GM23338 (cell line): Measurements from ENCODE around the gene ACTR2. TPM values are rescaled to one million over a fixed set of nuclear protein-coding genes. Genes with fewer than 3 reads are reported as not detected.

ENCODE experiments used
- ATAC-seq: fragments of 200-7000 bp; cut with Tn5 transposase; 3 replicates; pipeline ENCODE4 v1.9.1; 2020
- DNase-seq: peaks from one replicate; pipeline ENCODE4 v3.0.0-alpha.2; 2015; ENCODE audit warnings: low spot score
- H2AFZ ChIP-seq: fragments of 200-600 bp; sonication (generic); 2 replicates; pipeline ENCODE4 v1.8.0; 2016; ENCODE audit warnings: antibody characterized with exemption, mild to moderate bottlenecking, moderate library complexity
- H3F3A ChIP-seq: fragments of 200-600 bp; sonication (generic); replicated peaks from 2 replicates; pipeline ENCODE4 v1.8.0; 2017; ENCODE audit warnings: antibody characterized with exemption, mixed run types, low read depth
- H3K27ac ChIP-seq: fragments of 200-600 bp; sonication (generic); 2 replicates; pipeline ENCODE4 v1.6.1; 2016; ENCODE audit warnings: low read depth
- H3K27me3 ChIP-seq: fragments of 200-600 bp; sonication (generic); 2 replicates; pipeline ENCODE4 v1.8.0; 2016; ENCODE audit warnings: mild to moderate bottlenecking, mixed run types, moderate library complexity; ENCODE audit not compliant: insufficient read depth
- H3K36me3 ChIP-seq: fragments of 200-600 bp; sonication (generic); 2 replicates; pipeline ENCODE4 v1.8.0; 2016; ENCODE audit warnings: mild to moderate bottlenecking; ENCODE audit not compliant: insufficient read depth
- H3K4me1 ChIP-seq: fragments of 200-600 bp; sonication (generic); 2 replicates; pipeline ENCODE4 v1.8.0; 2016; ENCODE audit warnings: mild to moderate bottlenecking, moderate library complexity; ENCODE audit not compliant: insufficient read depth
- H3K4me2 ChIP-seq: fragments of 200-600 bp; sonication (generic); 2 replicates; pipeline ENCODE4 v1.7.1; 2017; ENCODE audit warnings: mixed run types
- H3K4me3 ChIP-seq: fragments of 200-600 bp; sonication (generic); 2 replicates; pipeline ENCODE4 v1.6.1; 2016; ENCODE audit warnings: mixed run types
- H3K79me2 ChIP-seq: fragments of 200-600 bp; sonication (generic); replicated peaks from 2 replicates; pipeline ENCODE4 v1.8.0; 2017; ENCODE audit warnings: mild to moderate bottlenecking; ENCODE audit not compliant: insufficient read depth
- H3K9me2 ChIP-seq: fragments of 200-600 bp; sonication (generic); 2 replicates; pipeline ENCODE4 v1.8.0; 2017; ENCODE audit not compliant: insufficient read depth
- H4K20me1 ChIP-seq: fragments of 200-600 bp; sonication (generic); replicated peaks from 2 replicates; pipeline ENCODE4 v1.8.0; 2017; ENCODE audit warnings: mild to moderate bottlenecking; ENCODE audit not compliant: insufficient read depth
- H3K27ac Mint-ChIP-seq: 2 replicates; pipeline ENCODE4 v1.8.0; 2020; ENCODE audit warnings: inconsistent platforms, mild to moderate bottlenecking, moderate library complexity, mixed read lengths
- H3K27me3 Mint-ChIP-seq: 3 replicates; pipeline ENCODE4 v1.8.0; 2022; ENCODE audit warnings: low read depth, mild to moderate bottlenecking, moderate library complexity, mixed read lengths, inconsistent platforms; ENCODE audit not compliant: insufficient read depth, poor library complexity
- H3K36me3 Mint-ChIP-seq: 3 replicates; pipeline ENCODE4 v1.8.0; 2021; ENCODE audit warnings: low read depth, mild to moderate bottlenecking, inconsistent platforms, moderate library complexity, mixed read lengths
- H3K4me1 Mint-ChIP-seq: 3 replicates; pipeline ENCODE4 v1.8.0; 2020; ENCODE audit warnings: mild to moderate bottlenecking, inconsistent platforms, mixed read lengths
- H3K4me3 Mint-ChIP-seq: 3 replicates; pipeline ENCODE4 v1.8.0; 2021; ENCODE audit warnings: moderate library complexity, mild to moderate bottlenecking, inconsistent platforms, mixed read lengths
- H3K9me3 Mint-ChIP-seq: 3 replicates; pipeline ENCODE4 v1.8.0; 2020; ENCODE audit warnings: moderate library complexity, mild to moderate bottlenecking, inconsistent platforms, mixed read lengths
- CREB1 ChIP-seq: fragments of 250-450 bp; sonication (Bioruptor Pico); IDR thresholded peaks from 2 replicates; pipeline ENCODE4 v1.5.0; 2020; ENCODE audit warnings: low read depth, mild to moderate bottlenecking, moderate library complexity
- CTCF ChIP-seq, 2 experiments: fragments of 200-600 bp in 1 of 2; sonication (generic) in 1 of 2; conservative IDR thresholded peaks; 2 replicates each; pipeline versions ENCODE4 v1.5.1 to v1.6.1; 2016 to 2017; ENCODE audit warnings: antibody characterized with exemption in 2 of 2, low read depth in 2 of 2, mild to moderate bottlenecking in 2 of 2, moderate library complexity in 1 of 2
- EZH2 ChIP-seq: fragments of 200-600 bp; sonication (generic); IDR thresholded peaks from one replicate; pipeline ENCODE4 v1.8.0; 2017; ENCODE audit warnings: antibody characterized with exemption, mild to moderate bottlenecking, low read depth; ENCODE audit not compliant: unreplicated experiment
- JUNB ChIP-seq: IDR thresholded peaks from one replicate; pipeline ENCODE4 v1.6.1; 2016; ENCODE audit warnings: antibody characterized with exemption; ENCODE audit not compliant: unreplicated experiment
- POLR2AphosphoS5 ChIP-seq: IDR thresholded peaks from 2 replicates; pipeline ENCODE4 v1.6.1; 2016; ENCODE audit warnings: antibody characterized with exemption, low read depth
- ZNF331 ChIP-seq: fragments of 250-450 bp; sonication (Bioruptor Pico); IDR thresholded peaks from 2 replicates; pipeline ENCODE4 v1.5.0; 2020; ENCODE audit warnings: low read depth, mild to moderate bottlenecking, moderate library complexity
- polyA plus RNA-seq: library from polyadenylated mRNA; unstranded; fragments of >200 nt; fragmentation: Nextera tagmentation; extraction: Ambion mirVana; gene quantifications from 2 replicates; pipeline ENCODE4 v1.2.1, GENCODE V29; 2016
- total RNA-seq: library from RNA; depleted of rRNA; stranded (reverse); fragments of >200 nt; shearing (Covaris generic); gene quantifications from 2 replicates; pipeline ENCODE4 v1.2.3, GENCODE V29; 2014

The ACTR2 gene
- total and polyA plus RNA-seq, 2 experiments from 2014 or later = 73.6 to 87.6 TPM

- Histone ChIP-seq H3F3A (no peaks in the 10 kb centered on the region), H3K79me2 (no peaks in the 10 kb centered on the region), H3K36me3 (no peaks in the 10 kb centered on the region), H2AFZ (no peak overlapping the region), H3K4me1 (no peaks in the 10 kb centered on the region), H3K4me2 (no peak overlapping the region), H4K20me1 (no peaks in the 10 kb centered on the region), H3K9me2 (no peaks in the 10 kb centered on the region), H3K27ac (no peak overlapping the region), H3K4me3 (no peak overlapping the region), H3K27me3 (no peaks in the 10 kb centered on the region)
- peaks cover 6% of the 10 kb centered on the region for H3K27me3 Mint-ChIP-seq
- no peak overlapping the region for H3K27ac Mint-ChIP-seq
- ATAC-seq (no peak), DNase-seq (no peak)
- no peak overlapping the region for H3K4me3 Mint-ChIP-seq
- H3K9me3 Mint-ChIP-seq = peaks cover 2% of the 10 kb centered on the region; the same call in 1 of the 3 replicates
- no peak for TF ChIP-seq POLR2AphosphoS5
- no peaks in the 10 kb centered on the region for H3K36me3 Mint-ChIP-seq
- peaks cover 4% of the 10 kb centered on the region for H3K4me1 Mint-ChIP-seq
Measured at GRCh38 chr2:65185012-65185411, 42.6 kb upstream of the ACTR2 start.

- DNase-seq (no peak), ATAC-seq (no peak)
- Mint-ChIP-seq H3K27me3 (peaks cover 6% of the 10 kb centered on the region), H3K9me3 (no peaks in the 10 kb centered on the region), H3K4me1 (peaks cover 4% of the 10 kb centered on the region), H3K4me3 (no peak overlapping the region), H3K36me3 (no peaks in the 10 kb centered on the region), H3K27ac (no peak overlapping the region)
- H3K4me1 ChIP-seq = no peaks in the 10 kb centered on the region
- no peaks in the 10 kb centered on the region for H4K20me1 ChIP-seq
- no peak overlapping the region for H3K27ac ChIP-seq
- no peak overlapping the region for H3K4me2 ChIP-seq
- no peak for TF ChIP-seq CTCF (conservative IDR thresholded peaks at IDR 0.05; ENCODE audit: low read depth in 2 of 2)
- no peak for TF ChIP-seq EZH2
- TF ChIP-seq ZNF331 (CRISPR knock-in tag) = no peak
- no peak for TF ChIP-seq JUNB
- no peak for TF ChIP-seq CREB1 (CRISPR knock-in tag)
- H2AFZ ChIP-seq = no peak overlapping the region; the same call in 1 of the 2 replicates
- no peaks in the 10 kb centered on the region for H3K79me2 ChIP-seq
- H3F3A ChIP-seq = no peaks in the 10 kb centered on the region
- no peaks in the 10 kb centered on the region; the same call in 1 of the 2 replicates for H3K9me2 ChIP-seq
- H3K27me3 ChIP-seq = no peaks in the 10 kb centered on the region
- no peak overlapping the region for H3K4me3 ChIP-seq
- no peaks in the 10 kb centered on the region for H3K36me3 ChIP-seq
Measured at GRCh38 chr2:65186093-65186868, 41.4 kb upstream of the ACTR2 start.
